HepG2 (cell line): ENCODE results near the gene CXorf65. TPM values are rescaled to one million over a fixed set of nuclear protein-coding genes. Genes with fewer than 3 reads are reported as not detected.
A peak's percentile ranks its signal among the peaks of the same experiment; 100 is the strongest.

Experiments
- ATAC-seq: fragments of 200-7000 bp; cut with Tn5 transposase; 3 replicates; pipeline ENCODE4 v1.9.1; 2020; ENCODE audit warnings: mild to moderate bottlenecking, moderate library complexity
- BruUV-seq: library from RNA; stranded (reverse); fragments of 400-500 nt; replicated peaks from 2 replicates; lab custom pipeline; 2021; lab: Mats Ljungman, UMichigan
- CTCF ChIA-PET: fragments of 300-600 bp; formaldehyde crosslinking; extraction: SDS; loops from one replicate; lab custom pipeline; 2021; ENCODE audit warnings: low total read pairs, inconsistent platforms, low intra/inter-chr PET ratio; lab: Yijun Ruan, JAX
- POLR2A ChIA-PET: fragments of 350-600 bp; sonication (Branson Sonifier 250); formaldehyde crosslinking; loops from one replicate; lab custom pipeline; 2020; ENCODE audit warnings: antibody characterized with exemption, inconsistent platforms; lab: Yijun Ruan, JAX
- DNase-seq: peaks from one replicate; pipeline ENCODE4 v3.0.0-alpha.2; 2015; ENCODE audit warnings: low spot score
- FAIRE-seq: peaks from 3 replicates; lab custom pipeline; 2011; peaks lifted over from hg19 to GRCh38; lab: Jason Lieb, UNC
- H2AFZ ChIP-seq: one replicate; pipeline ENCODE4 v1.6.1; 2011; ENCODE audit warnings: low read length, inconsistent platforms
- H3K27ac ChIP-seq: fragments of 300-600 bp; 3 replicates; pipeline ENCODE4 v1.8.0; 2011; ENCODE audit warnings: mixed run types, mild to moderate bottlenecking, mixed read lengths, low read length, inconsistent platforms; ENCODE audit not compliant: insufficient read depth; ENCODE audit errors: extremely low read length
- H3K27me3 ChIP-seq, 2 experiments: fragments of 200-600 bp in 1 of 2; 2 replicates in 1 of 2; 3 replicates in 1 of 2; pipeline versions ENCODE4 v1.6.0 to v1.8.0; 2011; ENCODE audit warnings: low read length in 2 of 2, mild to moderate bottlenecking in 2 of 2, moderate library complexity in 2 of 2, inconsistent platforms in 1 of 2; ENCODE audit not compliant: insufficient read depth in 2 of 2, control insufficient read depth in 1 of 2
- H3K36me3 ChIP-seq, 2 experiments: fragments of 200-600 bp in 1 of 2; replicated peaks in 1 of 2; 2 replicates in 1 of 2; 3 replicates in 1 of 2; pipeline versions ENCODE4 v1.5.1 to v1.8.0; 2011; ENCODE audit warnings: low read length in 2 of 2, inconsistent platforms in 1 of 2; ENCODE audit not compliant: insufficient read depth in 2 of 2, control insufficient read depth in 1 of 2
- H3K4me1 ChIP-seq: 2 replicates; pipeline ENCODE4 v1.5.1; 2012; ENCODE audit warnings: low read length, inconsistent platforms; ENCODE audit not compliant: insufficient read depth
- H3K4me2 ChIP-seq: 2 replicates; pipeline ENCODE4 v1.6.0; 2011; ENCODE audit warnings: low read depth, low read length, inconsistent platforms
- H3K4me3 ChIP-seq, 3 experiments: fragments of 200-600 bp in 1 of 3; sonication (generic), shearing (Covaris generic) in 1 of 3; replicated peaks in 1 of 3; 2 replicates each; pipeline ENCODE4 v1.5.1; 2011 to 2016; ENCODE audit warnings: low read length in 3 of 3, inconsistent platforms in 2 of 3, low read depth in 2 of 3, mild to moderate bottlenecking in 2 of 3, control low read depth in 1 of 3, mixed read lengths in 1 of 3; ENCODE audit not compliant: insufficient read depth in 1 of 3
- H3K79me2 ChIP-seq: one replicate; pipeline ENCODE4 v1.6.1; 2011; ENCODE audit warnings: low read length, inconsistent platforms; ENCODE audit not compliant: insufficient read depth
- H3K9ac ChIP-seq: 2 replicates; pipeline ENCODE4 v1.6.0; 2011; ENCODE audit warnings: mild to moderate bottlenecking, low read depth, low read length, inconsistent platforms; ENCODE audit not compliant: insufficient read depth
- H3K9me3 ChIP-seq: 2 replicates; pipeline ENCODE4 v1.5.1; 2012; ENCODE audit warnings: mild to moderate bottlenecking, low read length
- H4K20me1 ChIP-seq: 2 replicates; pipeline ENCODE4 v1.6.0; 2011; ENCODE audit warnings: inconsistent platforms, mild to moderate bottlenecking, low read length, moderate library complexity; ENCODE audit not compliant: insufficient read depth
- AGO2 ChIP-seq: fragments of 200-400 bp; formaldehyde crosslinking; optimal IDR thresholded peaks from 2 replicates; pipeline ENCODE3; 2017; ENCODE audit warnings: mild to moderate bottlenecking, low read depth, low read length, moderate library complexity
- EHMT2 ChIP-seq: fragments of 200-600 bp; sonication (generic); IDR thresholded peaks from 2 replicates; pipeline ENCODE4 v1.7.0; 2017; ENCODE audit warnings: antibody characterized with exemption, low read depth, low read length, borderline replicate concordance
- RBFOX2 ChIP-seq: fragments of 200-400 bp; formaldehyde crosslinking; IDR thresholded peaks from 2 replicates; pipeline ENCODE4 v1.6.1; 2017; ENCODE audit warnings: low read depth, mild to moderate bottlenecking, low read length
- RCOR2 ChIP-seq: IDR thresholded peaks from 2 replicates; pipeline ENCODE4 v1.6.1; 2016; ENCODE audit warnings: missing biosample characterization, missing genetic modification reagents
- WGBS: methylation state at CpG from one replicate; pipeline ENCODE4 v1.1.6; 2017; ENCODE audit warnings: low lambda C conversion rate; 5-methylcytosine and 5-hydroxymethylcytosine counted together
- in situ Hi-C: cut with HindIII; loops from 2 replicates; pipeline ENCODE4 v1.10.0; 2017; ENCODE audit warnings: low pct_unique_long_range_greater_than_20kb; ENCODE audit not compliant: extremely low pct_ligation_motif_present
- intact Hi-C: fragments of 100-400 bp; cut with micrococcal nuclease; formaldehyde crosslinking; loops from one replicate; pipeline ENCODE4 v1.10.0; 2022; ENCODE audit not compliant: unreplicated experiment
- polyA plus RNA-seq, 8 experiments: library from polyadenylated mRNA; depleted of rRNA in 3 of 8; stranded (reverse) in 7 of 8; unstranded in 1 of 8; fragments of >200 nt; fragmentation: Illumina TruSeq in 4 of 8; extraction: Trizol in 4 of 8; gene quantifications; 2 replicates each; pipeline versions ENCODE4 v1.2.1 to v1.2.3, GENCODE V29; 2011 to 2016; ENCODE audit warnings: low read depth in 4 of 8, missing spikeins in 1 of 8, mixed read lengths in 1 of 8; ENCODE audit not compliant: insufficient read depth in 1 of 8
- total RNA-seq, 5 experiments: library from RNA; depleted of rRNA; stranded (reverse); fragments of >200 nt; fragmentation: Illumina TruSeq; extraction: Trizol; gene quantifications; 2 replicates each; pipeline ENCODE4 v1.2.3, GENCODE V29; 2016; ENCODE audit warnings: low read depth in 1 of 5

Gene CXorf65
- total and polyA plus RNA-seq, 2 of the 13 experiments (the other 11 are each of a cell fraction or from before 2014, with no cell fraction given): not detected

GRCh38 chrX:71144651-71145050 is 38.1 kb upstream of the CXorf65 start, which contains the start of gene NLGN3:
Gene NLGN3 (plus strand): TSS chrX:71144841. CDS start chrX:71147750, 2,909 bp downstream.
- no peak within 1 kb of the TSS for H3K27ac ChIP-seq
- CTCF ChIA-PET: no interaction called here
- H3K4me1 ChIP-seq: peaks cover 18% of the 10 kb centered on the region
- DNase-seq (no peak), ATAC-seq (no peak), FAIRE-seq (no peak)
- H4K20me1 ChIP-seq: no peaks in the 10 kb centered on the region
- H3K9ac ChIP-seq: no peak within 1 kb of the TSS
- in situ Hi-C loops (no loop called here), intact Hi-C loops (no loop called here)
- H3K27me3 ChIP-seq: no peaks in the 10 kb centered on the region
- no peak within 1 kb of the TSS for H2AFZ ChIP-seq
- H3K79me2 ChIP-seq: no peaks in the 10 kb centered on the region
- H3K4me2 ChIP-seq: no peak within 1 kb of the TSS
- whole genome bisulfite sequencing: 81% methylated on average over 12 of the region's 28 CpGs
- no peak within 1 kb of the TSS for H3K4me3 ChIP-seq
- POLR2A ChIA-PET: no interaction called here
- no TSS peak for BruUV-seq
- no peaks in the 10 kb centered on the region for H3K9me3 ChIP-seq
- TF ChIP-seq RCOR2 (CRISPR knock-in tag): no peak
- peak; percentile 86 for TF ChIP-seq AGO2
- peak; percentile 39; the same call in 1 of the 2 replicates for TF ChIP-seq RBFOX2
- H3K36me3 ChIP-seq: peaks cover 0 to 3% of the 10 kb centered on the region in 2 experiments; a peak in 2 of 5 replicates

GRCh38 chrX:71143508-71143907 is 37.0 kb upstream of the CXorf65 start:
- ChIA-PET CTCF (no interaction called here), POLR2A (no interaction called here)
- Histone ChIP-seq H3K4me1 (peaks cover 18% of the 10 kb centered on the region), H4K20me1 (no peaks in the 10 kb centered on the region), H3K4me2 (no peak overlapping the region), H3K79me2 (no peaks in the 10 kb centered on the region), H3K9me3 (no peaks in the 10 kb centered on the region), H3K9ac (no peak overlapping the region), H3K36me3 (peaks cover 5 to 6% of the 10 kb centered on the region in 2 experiments; a peak in 3 of 5 replicates), H3K4me3 (no peak overlapping the region), H3K27me3 (no peaks in the 10 kb centered on the region), H2AFZ (no peak overlapping the region), H3K27ac (no peak overlapping the region)
- no peak for TF ChIP-seq EHMT2
- intact Hi-C loops: no loop called here
- BruUV-seq: TSS peak; percentile 39
- no peak for FAIRE-seq
- DNase-seq: no peak
- no peak for ATAC-seq
- in situ Hi-C loops: no loop called here
- 78% methylated on average over 4 of the region's 6 CpGs for WGBS
